HG03565 (cell line): ENCODE measurements around the gene IQSEC2.

Source experiments
- ATAC-seq: cut with Tn5 transposase; IDR thresholded peaks from one replicate; pipeline ENCODE4 v1.9.1; 2021; ENCODE audit warnings: mild to moderate bottlenecking, moderate library complexity; ENCODE audit not compliant: unreplicated experiment

IQSEC2 gene

GRCh38 chrX:53281321-53281822, at the start of gene IQSEC2:
IQSEC2 (minus strand) TSS chrX:53281584.
- no peak for ATAC-seq

- ATAC-seq = no peak
Observed at GRCh38 chrX:53330331-53330730, 48.9 kb upstream of the IQSEC2 start.

- no peak for ATAC-seq
Observed at GRCh38 chrX:53324803-53325202, 43.4 kb upstream of the IQSEC2 start.

GRCh38 chrX:53324085-53324484, 42.7 kb upstream of the IQSEC2 start:
- ATAC-seq = no peak

- ATAC-seq = no peak
Observed at GRCh38 chrX:53323196-53323595, 41.8 kb upstream of the IQSEC2 start.

- no peak for ATAC-seq
Observed at GRCh38 chrX:53321943-53322497, 40.6 kb upstream of the IQSEC2 start.

GRCh38 chrX:53321230-53321942, 40.0 kb upstream of the IQSEC2 start:
- ATAC-seq = no peak

GRCh38 chrX:53320543-53321229, 39.3 kb upstream of the IQSEC2 start:
- no peak for ATAC-seq

- no peak for ATAC-seq
Observed at GRCh38 chrX:53319614-53320542, 38.5 kb upstream of the IQSEC2 start.

GRCh38 chrX:53318766-53319353, 37.5 kb upstream of the IQSEC2 start:
- no peak for ATAC-seq

- ATAC-seq = no peak
Observed at GRCh38 chrX:53317365-53318069, 36.1 kb upstream of the IQSEC2 start.

GRCh38 chrX:53316860-53317237, 35.5 kb upstream of the IQSEC2 start:
- ATAC-seq = no peak

GRCh38 chrX:53316111-53316859, 34.9 kb upstream of the IQSEC2 start:
- no peak for ATAC-seq

- no peak for ATAC-seq
Observed at GRCh38 chrX:53313728-53314105, 32.3 kb upstream of the IQSEC2 start.

GRCh38 chrX:53312946-53313727, 31.8 kb upstream of the IQSEC2 start:
- no peak for ATAC-seq

GRCh38 chrX:53309837-53310236, 28.5 kb upstream of the IQSEC2 start:
- no peak for ATAC-seq

GRCh38 chrX:53308836-53309235, 27.5 kb upstream of the IQSEC2 start:
- ATAC-seq = no peak
